Keratinocyte (primary cell): ENCODE data around the gene ENPP1. TPM values are rescaled to one million over a fixed set of nuclear protein-coding genes. Genes with fewer than 3 reads are reported as not detected.

ENCODE experiments used
- DNase-seq: peaks from one replicate; pipeline ENCODE4 v3.0.0-alpha.2; 2011; ENCODE audit warnings: low read depth, missing footprints, low spot score
- FAIRE-seq: peaks from 2 replicates; lab custom pipeline; 2011; peaks lifted over from hg19 to GRCh38; lab: Jason Lieb, UNC
- H2AFZ ChIP-seq: 2 replicates; pipeline ENCODE4 v1.6.0; 2012; ENCODE audit warnings: low read length, control low read depth, inconsistent platforms; ENCODE audit not compliant: control insufficient read depth
- H3K27ac ChIP-seq: 2 replicates; pipeline ENCODE4 v1.5.1; 2011; ENCODE audit warnings: low read length; ENCODE audit not compliant: control insufficient read depth, insufficient read depth
- H3K27me3 ChIP-seq: 3 replicates; pipeline ENCODE4 v1.6.0; 2011; ENCODE audit warnings: low read length; ENCODE audit not compliant: control insufficient read depth, insufficient read depth; ENCODE audit errors: extremely low read depth
- H3K36me3 ChIP-seq, 2 experiments: 2 replicates in 1 of 2; 3 replicates in 1 of 2; pipeline ENCODE4 v1.5.1; 2011; ENCODE audit warnings: low read length in 2 of 2, mild to moderate bottlenecking in 1 of 2; ENCODE audit not compliant: control insufficient read depth in 2 of 2, insufficient read depth in 2 of 2; ENCODE audit errors: extremely low read depth in 1 of 2
- H3K4me1 ChIP-seq: 3 replicates; pipeline ENCODE4 v1.5.1; 2011; ENCODE audit warnings: low read length; ENCODE audit not compliant: control insufficient read depth, insufficient read depth; ENCODE audit errors: extremely low read depth
- H3K4me2 ChIP-seq: 3 replicates; pipeline ENCODE4 v1.6.0; 2011; ENCODE audit warnings: low read depth, low read length; ENCODE audit not compliant: control insufficient read depth, insufficient read depth; ENCODE audit errors: extremely low read depth
- H3K4me3 ChIP-seq, 3 experiments: fragments of 200-600 bp in 1 of 3; sonication (generic) in 1 of 3; 2 replicates in 2 of 3; 3 replicates in 1 of 3; pipeline ENCODE4 v1.5.1; 2011 to 2016; ENCODE audit warnings: low read length in 3 of 3, mild to moderate bottlenecking in 3 of 3, control low read depth in 2 of 3, inconsistent platforms in 1 of 3, low read depth in 1 of 3, mixed read lengths in 1 of 3, mixed run types in 1 of 3, moderate library complexity in 1 of 3; ENCODE audit not compliant: control insufficient read depth in 2 of 3, insufficient read depth in 2 of 3; ENCODE audit errors: extremely low read depth in 1 of 3
- H3K79me2 ChIP-seq: 2 replicates; pipeline ENCODE4 v1.6.0; 2012; ENCODE audit warnings: low read length; ENCODE audit not compliant: control insufficient read depth, insufficient read depth
- H3K9ac ChIP-seq: 3 replicates; pipeline ENCODE4 v1.6.0; 2011; ENCODE audit warnings: low read length; ENCODE audit not compliant: control insufficient read depth, insufficient read depth; ENCODE audit errors: extremely low read depth
- H3K9me1 ChIP-seq: 3 replicates; pipeline ENCODE4 v1.6.0; 2011; ENCODE audit warnings: low read length; ENCODE audit not compliant: control insufficient read depth, insufficient read depth; ENCODE audit errors: extremely low read depth
- H3K9me3 ChIP-seq: 2 replicates; pipeline ENCODE4 v1.5.1; 2012; ENCODE audit warnings: low read depth, low read length; ENCODE audit not compliant: control insufficient read depth
- H4K20me1 ChIP-seq: 3 replicates; pipeline ENCODE4 v1.6.0; 2011; ENCODE audit warnings: low read length; ENCODE audit not compliant: control insufficient read depth, insufficient read depth; ENCODE audit errors: extremely low read depth
- EZH2 ChIP-seq: IDR thresholded peaks from one replicate; pipeline ENCODE4 v1.6.1; 2012; ENCODE audit warnings: inconsistent platforms, mild to moderate bottlenecking, low read length, moderate library complexity
- dilution Hi-C: fragments of 300-500 bp; cut with MboI; formaldehyde crosslinking; loops from one replicate; pipeline ENCODE4 v1.7.0; 2020; ENCODE audit warnings: low sequenced_read_pairs; ENCODE audit not compliant: extremely low pct_ligation_motif_present
- polyA plus RNA-seq, 5 experiments: library from polyadenylated mRNA; depleted of rRNA in 3 of 5; stranded (reverse) in 3 of 5; stranded (forward) in 1 of 5; unstranded in 1 of 5; fragments of >200 nt; gene quantifications; 1 replicate in 1 of 5; 2 replicates in 3 of 5; 3 replicates in 1 of 5; pipeline versions ENCODE4 v1.2.1 to v1.2.3, GENCODE V29; 2011 to 2012; ENCODE audit warnings: missing spikeins in 2 of 5, low read depth in 1 of 5, low replicate concordance in 1 of 5
- TF ChIP-seq, protein P1 (sequence below), 3 experiments: IDR thresholded peaks in 1 of 3; conservative IDR thresholded peaks in 1 of 3; optimal IDR thresholded peaks in 1 of 3; 2 replicates in 2 of 3; 3 replicates in 1 of 3; pipeline versions ENCODE3 to v1.5.1; 2011; ENCODE audit warnings: low read length in 3 of 3, mild to moderate bottlenecking in 3 of 3, moderate library complexity in 2 of 3, control low read depth in 1 of 3, inconsistent platforms in 1 of 3; ENCODE audit not compliant: insufficient read depth in 2 of 3; ENCODE audit errors: extremely low read depth in 1 of 3

The ENPP1 gene
- polyA plus RNA-seq, 1 donor (not counting 4 experiments of a cell fraction or from before 2014, with no cell fraction given), result 0.34 TPM

DNA sequence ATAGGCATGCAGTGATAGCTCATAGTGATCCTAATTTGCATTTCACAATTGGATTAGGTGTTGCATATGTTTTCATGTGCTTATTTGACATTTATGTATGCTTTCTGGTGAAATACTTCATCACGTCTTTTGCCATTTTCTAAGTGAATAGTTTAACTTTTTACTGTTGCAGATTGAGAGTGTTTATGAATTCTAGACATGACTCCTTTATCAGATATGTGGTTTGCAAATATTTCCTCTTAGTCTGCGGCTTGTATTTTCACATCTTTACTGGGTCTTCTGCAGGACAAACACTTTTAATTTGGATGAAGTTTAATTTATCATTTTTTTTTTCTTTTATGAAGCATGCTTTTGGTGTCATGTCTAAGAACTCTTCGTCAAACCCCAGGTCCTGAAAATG, 104.1 kb downstream of the ENPP1 start:
- no peak for FAIRE-seq
- dilution Hi-C loops, result no loop called here
- Histone ChIP-seq H3K27ac (no peak overlapping the region), H3K79me2 (no peaks in the 10 kb centered on the region), H3K4me1 (peaks cover 3% of the 10 kb centered on the region), H3K4me2 (no peak overlapping the region), H3K9me3 (no peaks in the 10 kb centered on the region), H3K36me3 (no peaks in the 10 kb centered on the region), H3K9ac (no peak overlapping the region), H3K4me3 (no peak overlapping the region), H3K27me3 (peaks cover 3% of the 10 kb centered on the region), H3K9me1 (no peaks in the 10 kb centered on the region), H4K20me1 (no peaks in the 10 kb centered on the region), H2AFZ (no peak overlapping the region)
- TF ChIP-seq, protein P1, sequence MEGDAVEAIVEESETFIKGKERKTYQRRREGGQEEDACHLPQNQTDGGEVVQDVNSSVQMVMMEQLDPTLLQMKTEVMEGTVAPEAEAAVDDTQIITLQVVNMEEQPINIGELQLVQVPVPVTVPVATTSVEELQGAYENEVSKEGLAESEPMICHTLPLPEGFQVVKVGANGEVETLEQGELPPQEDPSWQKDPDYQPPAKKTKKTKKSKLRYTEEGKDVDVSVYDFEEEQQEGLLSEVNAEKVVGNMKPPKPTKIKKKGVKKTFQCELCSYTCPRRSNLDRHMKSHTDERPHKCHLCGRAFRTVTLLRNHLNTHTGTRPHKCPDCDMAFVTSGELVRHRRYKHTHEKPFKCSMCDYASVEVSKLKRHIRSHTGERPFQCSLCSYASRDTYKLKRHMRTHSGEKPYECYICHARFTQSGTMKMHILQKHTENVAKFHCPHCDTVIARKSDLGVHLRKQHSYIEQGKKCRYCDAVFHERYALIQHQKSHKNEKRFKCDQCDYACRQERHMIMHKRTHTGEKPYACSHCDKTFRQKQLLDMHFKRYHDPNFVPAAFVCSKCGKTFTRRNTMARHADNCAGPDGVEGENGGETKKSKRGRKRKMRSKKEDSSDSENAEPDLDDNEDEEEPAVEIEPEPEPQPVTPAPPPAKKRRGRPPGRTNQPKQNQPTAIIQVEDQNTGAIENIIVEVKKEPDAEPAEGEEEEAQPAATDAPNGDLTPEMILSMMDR (optimal IDR thresholded peaks at IDR 0.05 in 1 of 3, IDR thresholded peaks at IDR 0.05 in 1 of 3, conservative IDR thresholded peaks at IDR 0.05 in 1 of 3; ENCODE audit: extremely low read depth in 1 of 3, insufficient read depth in 2 of 3, low read length in 3 of 3), result no peak
- no peak for TF ChIP-seq EZH2
- DNase-seq, result no peak

DNA sequence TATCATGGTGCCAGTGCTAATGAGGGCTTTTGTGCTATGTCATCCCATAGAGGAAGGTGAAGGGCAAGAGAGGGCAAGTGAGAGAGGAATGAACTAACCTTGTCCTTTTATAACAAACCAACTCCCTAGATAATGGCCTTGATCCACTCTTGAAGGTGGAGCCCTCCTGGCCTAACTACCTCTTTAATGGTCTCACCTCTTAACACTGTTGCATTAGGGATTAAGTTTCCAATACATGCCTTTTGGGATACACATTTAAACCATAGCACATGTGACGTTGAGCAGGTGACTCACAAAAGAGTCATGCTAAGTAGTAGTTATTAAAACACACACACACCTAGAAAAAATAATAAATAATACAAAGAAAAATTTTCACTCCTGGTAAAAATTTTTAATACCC, 106.4 kb downstream of the ENPP1 start:
- FAIRE-seq (no peak), DNase-seq (no peak)
- H3K36me3 ChIP-seq, result no peaks in the 10 kb centered on the region
- H3K4me3 ChIP-seq, result no peak overlapping the region
- no peak overlapping the region for H3K4me2 ChIP-seq
- no peak overlapping the region for H3K27ac ChIP-seq
- H3K9me3 ChIP-seq, result no peaks in the 10 kb centered on the region
- no peaks in the 10 kb centered on the region for H4K20me1 ChIP-seq
- peaks cover 3% of the 10 kb centered on the region for H3K4me1 ChIP-seq
- TF ChIP-seq, protein P1 (optimal IDR thresholded peaks at IDR 0.05 in 1 of 3, IDR thresholded peaks at IDR 0.05 in 1 of 3, conservative IDR thresholded peaks at IDR 0.05 in 1 of 3; ENCODE audit: extremely low read depth in 1 of 3, insufficient read depth in 2 of 3, low read length in 3 of 3), result no peak
- TF ChIP-seq EZH2, result no peak
- H3K9me1 ChIP-seq, result no peaks in the 10 kb centered on the region
- H2AFZ ChIP-seq, result no peak overlapping the region
- dilution Hi-C loops, result no loop called here
- H3K27me3 ChIP-seq, result peaks cover 3% of the 10 kb centered on the region
- no peaks in the 10 kb centered on the region for H3K79me2 ChIP-seq
- no peak overlapping the region for H3K9ac ChIP-seq
